Heart right ventricle (tissue), 16 donors: ENCODE results near the gene MID2. TPM values are rescaled to one million over a fixed set of nuclear protein-coding genes. Genes with fewer than 3 reads are reported as not detected.

Source experiments
- ATAC-seq, 8 donors: fragments of 200-7000 bp; cut with Tn5 transposase; one replicate each; pipeline ENCODE4 v1.9.1; 2020; ENCODE audit warnings: mild to moderate bottlenecking in 8 of 8, moderate library complexity in 8 of 8, moderate number of reproducible peaks in 1 of 8
- DNase-seq, 2 donors: peaks; one replicate each; pipeline ENCODE4 v3.0.0-alpha.2; 2020
- H3K27ac ChIP-seq, 10 donors: fragments of 200-600 bp; sonication (generic) in 2 of 10; one replicate each; pipeline versions ENCODE4 v1.5.0 to v1.8.0; 2020 to 2022; ENCODE audit warnings: mild to moderate bottlenecking in 3 of 10
- H3K27me3 ChIP-seq, 7 donors: fragments of 200-600 bp; one replicate each; pipeline ENCODE4 v1.8.0; 2021 to 2022; ENCODE audit warnings: mild to moderate bottlenecking in 2 of 7
- H3K36me3 ChIP-seq, 9 donors: fragments of 200-600 bp; sonication (generic) in 1 of 9; one replicate each; pipeline versions ENCODE4 v1.5.0 to v1.8.0; 2020 to 2022; ENCODE audit warnings: mild to moderate bottlenecking in 2 of 9
- H3K4me1 ChIP-seq, 9 donors: fragments of 200-600 bp; sonication (generic) in 1 of 9; one replicate each; pipeline versions ENCODE4 v1.5.0 to v1.8.0; 2020 to 2022; ENCODE audit warnings: mild to moderate bottlenecking in 4 of 9
- H3K4me3 ChIP-seq, 10 donors: fragments of 200-600 bp; sonication (generic) in 2 of 10; one replicate each; pipeline versions ENCODE4 v1.5.0 to v1.8.0; 2020 to 2022; ENCODE audit warnings: mild to moderate bottlenecking in 7 of 10, moderate library complexity in 2 of 10
- H3K9me3 ChIP-seq, 11 donors: fragments of 200-600 bp in 10 of 11; sonication (generic) in 2 of 11; one replicate each; pipeline versions ENCODE4 v1.5.0 to v1.8.0; 2013 to 2022; ENCODE audit warnings: mild to moderate bottlenecking in 2 of 11, control low read depth in 1 of 11, moderate library complexity in 1 of 11
- CTCF ChIP-seq, 9 donors: fragments of 200-600 bp; sonication (generic) in 2 of 9; IDR thresholded peaks; one replicate each; pipeline versions ENCODE4 v1.5.0 to v1.8.0; 2021 to 2022; ENCODE audit warnings: antibody characterized with exemption in 9 of 9, mild to moderate bottlenecking in 5 of 9, moderate library complexity in 1 of 9
- WGBS, 2 donors: extraction: QIAGEN DNeasy Blood & Tissue Kit; methylation state at CpG; one replicate each; pipeline ENCODE4 v1.1.7; 2013; ENCODE audit warnings: inconsistent platforms in 1 of 2; 5-methylcytosine and 5-hydroxymethylcytosine counted together
- intact Hi-C, 10 donors: fragments of 100-400 bp; cut with DNase I; formaldehyde crosslinking; loops; one replicate each; pipeline versions ENCODE4 v1.11.1 to v1.14.2; 2022
- long read RNA-seq, 3 donors: library from polyadenylated mRNA; unstranded; transcript quantifications; one replicate each; pipeline ENCODE4 v2.0.0, GENCODE V29; 2020 to 2021
- polyA plus RNA-seq, 2 donors: library from polyadenylated mRNA; stranded (reverse); fragments of 200-250 nt; gene quantifications; one replicate each; pipeline ENCODE4 v1.2.3, GENCODE V29; 2013
- total RNA-seq, 10 donors: library from RNA; stranded (reverse); fragmentation: NEBNext Ultra II Directional in 3 of 10; extraction: Animal tissue kit (Norgen Biotek cat#: 25700) in 3 of 10; gene quantifications; one replicate each; pipeline versions ENCODE4 v1.2.1 to v1.2.4, GENCODE V29; 2021 to 2023
- donor health status: Arrhythmogenic right ventricular cardiomyopathy.
- donor health status: ischemic (EF 13 %, LVEDD 7.1; RV severe dilation, severe dysfunction).
- donor health status: healthy with polysubstance abuse.
- donor health status: DM: no; HTN: yes; CAD: no.
- donor health status: DM: no; HTN: no; CAD: no.
- donor health status: ischemic (EF 25% LVEDD 6.9; RV normal size, moderate dysfunction).
- donor health status: ischemic (EF 25% LVEDD 5.7; RV mildly dilated, moderate dysfunction).
- donor health status: healthy.
- donor health status: DM: yes; HTN: yes; CAD: no.
- donor health status: Ischemic cardiomyopathy.
- donor health status: ischemic (EF 35%, LVEDD 5.7; RV mildly dilated, moderate dysfunction).
- donor health status: nonischemic (EF 11% LVEDD 7.7; RV severe dilation, severe dysfunction).
- donor health status: DM: yes; HTN: yes; CAD: no.
- donor health status: PGD.
- donor health status: ischemic (EF 29% LVEDD 5.4; RV normal size, mild dysfunction).
- donor health status: nonischemic (EF 23%, LVEDD 6.1; RV moderate dilation, normal function).

The MID2 gene
- total RNA-seq (10 to 100 TPM in 1 of 10 donors, 1 to 10 TPM in 9; 2.5 to 10.7 (median 5.1) TPM), polyA plus RNA-seq (1 to 10 TPM in 1 of 2 donors, under 1 TPM in 1; 0.51 to 2.0 TPM)
- long read RNA-seq, donor 1, partial matches to known transcripts, result 0 of 2 reads
- long read RNA-seq, donor 1, other reads (novel, unspliced or antisense), result 1 of 2 reads
- long read RNA-seq, donor 2, partial matches to known transcripts, result 1 of 5 reads
- long read RNA-seq, donor 2, other reads (novel, unspliced or antisense), result 0 of 5 reads
- long read RNA-seq, donor 3, partial matches to known transcripts, result 1 of 2 reads
- long read RNA-seq, donor 3, other reads (novel, unspliced or antisense), result 0 of 2 reads

GRCh38 chrX:107825698-107826237 is at the start of gene MID2:
TSS of gene MID2 (plus strand) at chrX:107825866. CDS start at chrX:107826427, 561 bp downstream.
- DNase-seq, result peak; percentile 23 to 40
- ATAC-seq, result peak; percentile 40 to 74 (median 64)
- peaks cover 0 to 75% (median 0%) of the 10 kb centered on the region in 7 donors for H3K27me3 ChIP-seq
- peak within 1 kb of the TSS; percentile 82 to 92 (median 87) for H3K27ac ChIP-seq
- no peaks in the 10 kb centered on the region for H3K36me3 ChIP-seq
- peak within 1 kb of the TSS; percentile 32 to 70 (median 58) for H3K4me3 ChIP-seq
- H3K4me1 ChIP-seq, result peaks cover 0 to 11% (median 0%) of the 10 kb centered on the region in 9 donors
- no peaks in the 10 kb centered on the region for H3K9me3 ChIP-seq
- 1 to 2% methylated on average over 15 to 32 of the region's 32 CpGs for WGBS, 2 donors
- TF ChIP-seq CTCF (IDR thresholded peaks at IDR 0.05), result no peak
- intact Hi-C loops, result no loop called here

GRCh38 chrX:107776649-107777535 is 48.8 kb upstream of the MID2 start:
- peak; percentile 30 to 79 (median 73) for TF ChIP-seq CTCF (IDR thresholded peaks at IDR 0.05)
- peak; percentile 51 to 81 for DNase-seq
- Histone ChIP-seq H3K36me3 (no peaks in the 10 kb centered on the region), H3K9me3 (no peaks in the 10 kb centered on the region), H3K27ac (peak overlapping the region; percentile 65 to 89 (median 84)), H3K4me1 (peaks cover 0 to 26% (median 7%) of the 10 kb centered on the region in 9 donors), H3K27me3 (peaks cover 0 to 51% (median 0%) of the 10 kb centered on the region in 7 donors), H3K4me3 (peak overlapping the region in 9 of 10 donors; percentile 53 to 69 (median 65))
- ATAC-seq, result peak; percentile 71 to 84 (median 79)
- intact Hi-C loops, result loop anchor here (1.0 to 10.0 kb wide), 18 partner anchors 50 to 240 kb away; no protein-coding TSS in a partner anchor
- 6 to 7% methylated on average over 20 of the region's 20 CpGs for WGBS, 2 donors

- no peak for ATAC-seq
Measured at GRCh38 chrX:107777536-107777832, 48.2 kb upstream of the MID2 start, which contains the start of gene NCBP2L. TSS of gene NCBP2L (plus strand) at chrX:107777733. CDS start at chrX:107794221, 16,488 bp downstream.

More at GRCh38 chrX:107777536-107777832, 48.2 kb upstream of the MID2 start, which contains the start of gene NCBP2L:
- H3K27ac ChIP-seq, result peak within 1 kb of the TSS in 9 of 10 donors; percentile 65 to 89 (median 84)
- H3K4me3 ChIP-seq, result peak within 1 kb of the TSS in 9 of 10 donors; percentile 53 to 69 (median 65)
- TF ChIP-seq CTCF (IDR thresholded peaks at IDR 0.05), result no peak
- H3K27me3 ChIP-seq, result peaks cover 0 to 51% (median 0%) of the 10 kb centered on the region in 7 donors
- WGBS, 2 donors, result 63 to 67% methylated on average over 6 of the region's 6 CpGs
- intact Hi-C loops, result loop anchor here (1.0 to 10.0 kb wide), 17 partner anchors 50 to 240 kb away; no protein-coding TSS in a partner anchor
- no peaks in the 10 kb centered on the region for H3K36me3 ChIP-seq
- H3K4me1 ChIP-seq, result peaks cover 0 to 26% (median 7%) of the 10 kb centered on the region in 9 donors
- no peak for DNase-seq
- H3K9me3 ChIP-seq, result no peaks in the 10 kb centered on the region
